HEK293 (cell line): ENCODE data around the gene ELOVL4.

Experiments
- CTCF ChIA-PET: fragments of 350-600 bp; formaldehyde crosslinking; extraction: SDS; loops from one replicate; lab custom pipeline; 2021; ENCODE audit warnings: antibody characterized with exemption; lab: Yijun Ruan, JAX
- POLR2A ChIA-PET: fragments of 300-600 bp; formaldehyde crosslinking; extraction: SDS; loops from one replicate; lab custom pipeline; 2020; ENCODE audit warnings: antibody characterized with exemption, inconsistent platforms; lab: Yijun Ruan, JAX
- H3K27ac ChIP-seq: fragments of 200-500 bp; sonication (Bioruptor generic); 2 replicates; pipeline ENCODE4 v1.5.1; 2014; ENCODE audit warnings: low read depth, low read length, control low read depth, inconsistent platforms; ENCODE audit errors: extremely low read depth
- H3K36me3 ChIP-seq, 2 experiments: fragments of 200-500 bp in 1 of 2; sonication (Bioruptor generic) in 1 of 2; 1 replicate in 1 of 2; 2 replicates in 1 of 2; pipeline ENCODE4 v1.5.1; 2014 to 2017; ENCODE audit warnings: inconsistent platforms in 2 of 2, low read length in 2 of 2; ENCODE audit not compliant: control insufficient read depth in 2 of 2, insufficient read depth in 1 of 2
- H3K4me1 ChIP-seq: fragments of 200-500 bp; sonication (Bioruptor generic); 2 replicates; pipeline ENCODE4 v1.5.1; 2014; ENCODE audit warnings: mild to moderate bottlenecking, low read length, inconsistent platforms; ENCODE audit not compliant: control insufficient read depth, insufficient read depth
- H3K4me3 ChIP-seq: 2 replicates; pipeline ENCODE4 v1.5.1; 2011; ENCODE audit warnings: low read depth, mild to moderate bottlenecking, control low read depth, low read length, moderate library complexity
- H3K9me3 ChIP-seq: fragments of 200-500 bp; sonication (Bioruptor generic); 2 replicates; pipeline ENCODE4 v1.5.1; 2014; ENCODE audit warnings: low read depth, low read length, inconsistent platforms; ENCODE audit not compliant: control insufficient read depth, insufficient read depth
- KLF1 ChIP-seq: fragments of 450-650 bp; formaldehyde crosslinking; IDR thresholded peaks from 2 replicates; pipeline ENCODE4 v1.5.1; 2016; ENCODE audit warnings: missing biosample characterization, missing genetic modification characterization
- SP7 ChIP-seq: fragments of 450-650 bp; formaldehyde crosslinking; IDR thresholded peaks from 2 replicates; pipeline ENCODE4 v1.5.1; 2016; ENCODE audit warnings: missing biosample characterization, missing genetic modification characterization
- TSHZ1 ChIP-seq: fragments of 450-650 bp; formaldehyde crosslinking; IDR thresholded peaks from 2 replicates; pipeline ENCODE4 v1.5.1; 2016; ENCODE audit warnings: missing biosample characterization, missing genetic modification characterization, borderline replicate concordance
- WT1 ChIP-seq: fragments of 450-650 bp; formaldehyde crosslinking; IDR thresholded peaks from 2 replicates; pipeline ENCODE4 v1.5.1; 2016; ENCODE audit warnings: missing biosample characterization, missing genetic modification characterization
- ZNF121 ChIP-seq: fragments of 450-650 bp; formaldehyde crosslinking; IDR thresholded peaks from 2 replicates; pipeline ENCODE4 v1.5.1; 2016; ENCODE audit warnings: missing biosample characterization, missing genetic modification characterization
- ZNF140 ChIP-seq: fragments of 450-650 bp; formaldehyde crosslinking; IDR thresholded peaks from 2 replicates; pipeline ENCODE4 v1.5.1; 2016; ENCODE audit warnings: missing biosample characterization, missing genetic modification characterization
- ZNF155 ChIP-seq: fragments of 450-650 bp; formaldehyde crosslinking; IDR thresholded peaks from 2 replicates; pipeline ENCODE4 v1.5.1; 2016; ENCODE audit warnings: missing biosample characterization, missing genetic modification characterization
- ZNF248 ChIP-seq: fragments of 450-650 bp; formaldehyde crosslinking; IDR thresholded peaks from 2 replicates; pipeline ENCODE4 v1.5.1; 2017; ENCODE audit warnings: missing biosample characterization, missing genetic modification characterization
- ZNF324 ChIP-seq: fragments of 450-650 bp; formaldehyde crosslinking; IDR thresholded peaks from 2 replicates; pipeline ENCODE4 v1.5.1; 2016; ENCODE audit warnings: missing biosample characterization, missing genetic modification characterization
- ZNF510 ChIP-seq: fragments of 450-650 bp; formaldehyde crosslinking; IDR thresholded peaks from 2 replicates; pipeline ENCODE4 v1.5.1; 2018; ENCODE audit warnings: mild to moderate bottlenecking, missing genetic modification characterization, missing biosample characterization; ENCODE audit not compliant: insufficient replicate concordance
- ZNF514 ChIP-seq: fragments of 450-650 bp; formaldehyde crosslinking; IDR thresholded peaks from 2 replicates; pipeline ENCODE4 v1.5.1; 2016; ENCODE audit warnings: missing biosample characterization, missing genetic modification characterization
- ZNF571 ChIP-seq: fragments of 450-650 bp; formaldehyde crosslinking; IDR thresholded peaks from 2 replicates; pipeline ENCODE4 v1.5.0; 2017; ENCODE audit warnings: missing biosample characterization, missing genetic modification characterization
- ZNF600 ChIP-seq: fragments of 450-650 bp; formaldehyde crosslinking; IDR thresholded peaks from 2 replicates; pipeline ENCODE4 v1.5.1; 2016; ENCODE audit warnings: missing biosample characterization, missing genetic modification characterization
- ZNF658 ChIP-seq: fragments of 450-650 bp; formaldehyde crosslinking; IDR thresholded peaks from 2 replicates; pipeline ENCODE4; 2016; ENCODE audit warnings: missing biosample characterization, missing genetic modification characterization
- ZNF677 ChIP-seq: fragments of 450-650 bp; IDR thresholded peaks from 2 replicates; pipeline ENCODE4 v1.5.0; 2018; ENCODE audit warnings: missing biosample characterization, mild to moderate bottlenecking, missing genetic modification characterization, moderate library complexity
- ZNF701 ChIP-seq: fragments of 450-650 bp; formaldehyde crosslinking; IDR thresholded peaks from 2 replicates; pipeline ENCODE4 v1.5.1; 2016; ENCODE audit warnings: missing biosample characterization, missing genetic modification characterization
- ZNF768 ChIP-seq: fragments of 450-650 bp; formaldehyde crosslinking; IDR thresholded peaks from 2 replicates; pipeline ENCODE4 v1.5.1; 2018; ENCODE audit warnings: missing biosample characterization, mild to moderate bottlenecking, missing genetic modification characterization
- ZNF777 ChIP-seq: fragments of 450-650 bp; formaldehyde crosslinking; IDR thresholded peaks from 2 replicates; pipeline ENCODE4 v1.5.1; 2017; ENCODE audit warnings: missing biosample characterization, missing genetic modification characterization, borderline replicate concordance
- ZNF785 ChIP-seq: fragments of 450-650 bp; formaldehyde crosslinking; IDR thresholded peaks from 2 replicates; pipeline ENCODE4 v1.5.1; 2016; ENCODE audit warnings: missing biosample characterization, missing genetic modification characterization
- ZSCAN5A ChIP-seq: fragments of 450-650 bp; formaldehyde crosslinking; IDR thresholded peaks from 2 replicates; pipeline ENCODE4 v1.5.1; 2016; ENCODE audit warnings: missing biosample characterization, missing genetic modification characterization
- TF ChIP-seq, protein P1 (sequence below): fragments of 450-650 bp; IDR thresholded peaks from 2 replicates; pipeline ENCODE4 v1.5.1; 2018; ENCODE audit warnings: missing biosample characterization, missing genetic modification characterization
- TF ChIP-seq, protein P2 (sequence below): fragments of 450-650 bp; formaldehyde crosslinking; IDR thresholded peaks from 2 replicates; pipeline ENCODE4 v1.5.1; 2016; ENCODE audit warnings: missing biosample characterization, missing genetic modification characterization
- TF ChIP-seq, protein P3 (sequence below): fragments of 450-650 bp; formaldehyde crosslinking; IDR thresholded peaks from 2 replicates; pipeline ENCODE4 v1.5.1; 2016; ENCODE audit warnings: missing biosample characterization, missing genetic modification characterization

The ELOVL4 gene

GRCh38 chr6:79913369-79913768, 34.0 kb downstream of the ELOVL4 start (continued):
- TF ChIP-seq ZNF248 (tag by site-specific recombination): no peak
- no peak for TF ChIP-seq TSHZ1 (tag by site-specific recombination)
- no peak for TF ChIP-seq WT1 (tag by site-specific recombination)
- TF ChIP-seq ZNF514: no peak
- TF ChIP-seq, protein P1, sequence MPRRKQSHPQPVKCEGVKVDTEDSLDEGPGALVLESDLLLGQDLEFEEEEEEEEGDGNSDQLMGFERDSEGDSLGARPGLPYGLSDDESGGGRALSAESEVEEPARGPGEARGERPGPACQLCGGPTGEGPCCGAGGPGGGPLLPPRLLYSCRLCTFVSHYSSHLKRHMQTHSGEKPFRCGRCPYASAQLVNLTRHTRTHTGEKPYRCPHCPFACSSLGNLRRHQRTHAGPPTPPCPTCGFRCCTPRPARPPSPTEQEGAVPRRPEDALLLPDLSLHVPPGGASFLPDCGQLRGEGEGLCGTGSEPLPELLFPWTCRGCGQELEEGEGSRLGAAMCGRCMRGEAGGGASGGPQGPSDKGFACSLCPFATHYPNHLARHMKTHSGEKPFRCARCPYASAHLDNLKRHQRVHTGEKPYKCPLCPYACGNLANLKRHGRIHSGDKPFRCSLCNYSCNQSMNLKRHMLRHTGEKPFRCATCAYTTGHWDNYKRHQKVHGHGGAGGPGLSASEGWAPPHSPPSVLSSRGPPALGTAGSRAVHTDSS (tag by site-specific recombination): no peak
- TF ChIP-seq ZNF140 (tag by site-specific recombination): no peak
- TF ChIP-seq, all 188 proteins: peak for 0

DNA sequence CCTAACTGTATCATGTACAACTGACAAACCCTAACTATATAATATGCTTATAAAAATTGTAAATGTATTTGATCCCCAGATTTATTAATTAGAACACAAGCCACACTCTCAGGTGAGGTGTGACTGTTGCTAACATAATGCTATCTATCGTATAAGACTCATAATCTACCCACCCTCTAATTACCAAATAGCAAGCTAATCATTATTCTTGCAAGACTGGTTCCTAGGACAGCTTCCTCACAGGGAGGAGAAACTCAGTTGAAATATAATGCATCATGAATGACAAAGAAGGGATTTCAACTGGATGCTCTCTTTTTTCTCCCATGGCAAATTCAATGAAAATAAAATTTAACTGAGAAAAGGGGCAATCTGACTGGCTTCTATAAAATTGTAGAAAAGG, 35.4 kb downstream of the ELOVL4 start:
- Histone ChIP-seq H3K4me3 (no peak overlapping the region), H3K27ac (no peak overlapping the region)
- TF ChIP-seq ZNF777 (tag by site-specific recombination): no peak
- no peak for TF ChIP-seq ZNF121 (tag by site-specific recombination)
- no peak for TF ChIP-seq ZNF155 (tag by site-specific recombination)
- TF ChIP-seq ZNF768 (tag by site-specific recombination): no peak
- TF ChIP-seq, protein P2, sequence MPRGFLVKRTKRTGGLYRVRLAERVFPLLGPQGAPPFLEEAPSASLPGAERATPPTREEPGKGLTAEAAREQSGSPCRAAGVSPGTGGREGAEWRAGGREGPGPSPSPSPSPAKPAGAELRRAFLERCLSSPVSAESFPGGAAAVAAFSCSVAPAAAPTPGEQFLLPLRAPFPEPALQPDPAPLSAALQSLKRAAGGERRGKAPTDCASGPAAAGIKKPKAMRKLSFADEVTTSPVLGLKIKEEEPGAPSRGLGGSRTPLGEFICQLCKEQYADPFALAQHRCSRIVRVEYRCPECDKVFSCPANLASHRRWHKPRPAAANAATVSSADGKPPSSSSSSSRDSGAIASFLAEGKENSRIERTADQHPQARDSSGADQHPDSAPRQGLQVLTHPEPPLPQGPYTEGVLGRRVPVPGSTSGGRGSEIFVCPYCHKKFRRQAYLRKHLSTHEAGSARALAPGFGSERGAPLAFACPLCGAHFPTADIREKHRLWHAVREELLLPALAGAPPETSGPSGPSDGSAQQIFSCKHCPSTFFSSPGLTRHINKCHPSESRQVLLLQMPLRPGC (tag by site-specific recombination): no peak
- no peak for TF ChIP-seq ZSCAN5A
- no peak for TF ChIP-seq ZNF571 (tag by site-specific recombination)
- TF ChIP-seq ZNF510 (tag by site-specific recombination): no peak
- TF ChIP-seq, protein P3, sequence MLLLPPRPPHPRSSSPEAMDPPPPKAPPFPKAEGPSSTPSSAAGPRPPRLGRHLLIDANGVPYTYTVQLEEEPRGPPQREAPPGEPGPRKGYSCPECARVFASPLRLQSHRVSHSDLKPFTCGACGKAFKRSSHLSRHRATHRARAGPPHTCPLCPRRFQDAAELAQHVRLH (tag by site-specific recombination): no peak
- no peak for TF ChIP-seq ZNF600 (tag by site-specific recombination)
- no peak for TF ChIP-seq ZNF324
- TF ChIP-seq SP7 (tag by site-specific recombination): no peak
- no peak for TF ChIP-seq ZNF785 (tag by site-specific recombination)
- TF ChIP-seq ZNF248 (tag by site-specific recombination): no peak
- no peak for TF ChIP-seq ZNF701 (tag by site-specific recombination)
- no peak for TF ChIP-seq KLF1 (tag by site-specific recombination)
- no peak for TF ChIP-seq ZNF658 (tag by site-specific recombination)
- TF ChIP-seq ZNF677 (tag by site-specific recombination): no peak
- TF ChIP-seq, all 188 proteins: peak for 0
- Histone ChIP-seq H3K36me3 (peaks cover 0 to 15% of the 10 kb centered on the region in 2 experiments; a peak in 1 of 3 replicates), H3K4me1 (no peaks in the 10 kb centered on the region), H3K9me3 (no peaks in the 10 kb centered on the region)
- ChIA-PET POLR2A (no interaction called here), CTCF (interaction anchor here (0.6 to 1.2 kb wide), 2 partner anchors 13 to 32 kb away, joined by 3 to 4 read pairs; no protein-coding TSS in a partner anchor)
